Caco-2 (cell line): Measurements from ENCODE around the gene RAI1. TPM values are rescaled to one million over a fixed set of nuclear protein-coding genes. Genes with fewer than 3 reads are reported as not detected.

Experiments
- BruUV-seq: library from RNA; stranded (reverse); fragments of 400-500 nt; replicated peaks from 2 replicates; lab custom pipeline; 2021; lab: Mats Ljungman, UMichigan
- CTCF ChIA-PET: fragments of 300-600 bp; sonication (Branson Sonifier 250); formaldehyde crosslinking; loops from one replicate; lab custom pipeline; 2022; ENCODE audit warnings: antibody characterized with exemption; lab: Charles Lee
- POLR2A ChIA-PET: fragments of 300-600 bp; sonication (Branson Sonifier 250); formaldehyde crosslinking; loops from one replicate; lab custom pipeline; 2022; ENCODE audit warnings: antibody characterized with exemption; lab: Charles Lee
- DNase-seq, 2 experiments: peaks; one replicate each; pipeline versions ENCODE4 v3.0.0 to v3.0.0-alpha.2; 2020 to 2022
- H3K27me3 ChIP-seq: replicated peaks from 2 replicates; pipeline ENCODE4 v1.6.0; 2011; ENCODE audit warnings: low read length; ENCODE audit not compliant: control insufficient read depth, insufficient read depth
- H3K36me3 ChIP-seq: 2 replicates; pipeline ENCODE4 v1.5.1; 2011; ENCODE audit warnings: low read length; ENCODE audit not compliant: control insufficient read depth, insufficient read depth
- H3K4me1 ChIP-seq: fragments of 250-450 bp; sonication (Bioruptor Pico); 2 replicates; pipeline ENCODE4 v1.5.1; 2020; ENCODE audit warnings: mild to moderate bottlenecking
- H3K4me3 ChIP-seq: 2 replicates; pipeline ENCODE4 v1.5.1; 2011; ENCODE audit warnings: low read depth, mild to moderate bottlenecking, control low read depth, low read length
- H3K9me3 ChIP-seq: fragments of 250-450 bp; sonication (Bioruptor Pico); 2 replicates; pipeline ENCODE4 v1.5.1; 2020; ENCODE audit warnings: mild to moderate bottlenecking, moderate library complexity
- H3K27ac Mint-ChIP-seq: one replicate; pipeline ENCODE4 v1.8.0; 2022; ENCODE audit warnings: mixed read lengths; ENCODE audit not compliant: unreplicated experiment
- H3K27me3 Mint-ChIP-seq: one replicate; pipeline ENCODE4 v1.8.0; 2022; ENCODE audit warnings: mixed read lengths; ENCODE audit not compliant: insufficient read depth, unreplicated experiment
- H3K36me3 Mint-ChIP-seq: one replicate; pipeline ENCODE4 v1.8.0; 2022; ENCODE audit warnings: mild to moderate bottlenecking, mixed read lengths; ENCODE audit not compliant: insufficient read depth, unreplicated experiment
- H3K4me1 Mint-ChIP-seq: one replicate; pipeline ENCODE4 v1.8.0; 2022; ENCODE audit warnings: low read depth, mixed read lengths; ENCODE audit not compliant: unreplicated experiment
- H3K4me3 Mint-ChIP-seq: one replicate; pipeline ENCODE4 v1.8.0; 2022; ENCODE audit warnings: mild to moderate bottlenecking, moderate library complexity, mixed read lengths; ENCODE audit not compliant: unreplicated experiment
- H3K9me3 Mint-ChIP-seq: one replicate; pipeline ENCODE4 v1.8.0; 2022; ENCODE audit warnings: mixed read lengths; ENCODE audit not compliant: unreplicated experiment
- CTCF ChIP-seq, 2 experiments: fragments of 200-600 bp in 1 of 2; IDR thresholded peaks; 1 replicate in 1 of 2; 2 replicates in 1 of 2; pipeline versions ENCODE4 v1.5.1 to v1.8.0; 2011 to 2022; ENCODE audit warnings: antibody characterized with exemption in 1 of 2, control low read depth in 1 of 2, inconsistent platforms in 1 of 2, low read depth in 1 of 2, low read length in 1 of 2, mild to moderate bottlenecking in 1 of 2, moderate library complexity in 1 of 2; ENCODE audit not compliant: insufficient read depth in 1 of 2, severe bottlenecking in 1 of 2, unreplicated experiment in 1 of 2
- intact Hi-C: fragments of 100-400 bp; cut with micrococcal nuclease; formaldehyde crosslinking; loops from one replicate; pipeline ENCODE4 v1.10.0; 2022; ENCODE audit not compliant: unreplicated experiment
- total RNA-seq: library from RNA; stranded (reverse); gene quantifications from 2 replicates; pipeline ENCODE4 v1.2.3, GENCODE V29; 2022

The RAI1 gene
- total RNA-seq, 1 experiment from 2014 or later: 44.3 TPM

GRCh38 chr17:17703140-17703919 is 22.1 kb downstream of the RAI1 start:
- intact Hi-C loops: no loop called here
- Histone ChIP-seq H3K9me3 (no peaks in the 10 kb centered on the region), H3K4me3 (no peak overlapping the region), H3K27me3 (no peaks in the 10 kb centered on the region), H3K4me1 (peaks cover 16% of the 10 kb centered on the region; the same call in 1 of the 2 replicates), H3K36me3 (peaks cover 3% of the 10 kb centered on the region; the same call in 1 of the 2 replicates)
- Mint-ChIP-seq H3K27ac (peak overlapping the region; percentile 14), H3K27me3 (no peaks in the 10 kb centered on the region), H3K36me3 (peaks cover 32% of the 10 kb centered on the region), H3K4me1 (peaks cover 22% of the 10 kb centered on the region), H3K9me3 (no peaks in the 10 kb centered on the region), H3K4me3 (no peak overlapping the region)
- ChIA-PET CTCF (interaction anchor here (0.6 kb wide), 1 partner anchor 22 kb away, joined by 4 read pairs; no protein-coding TSS in a partner anchor), POLR2A (interaction anchor here (0.6 kb wide), 1 partner anchor 365 kb away, joined by 4 read pairs; no protein-coding TSS in a partner anchor)
- TF ChIP-seq CTCF (IDR thresholded peaks at IDR 0.05; ENCODE audit: insufficient read depth in 1 of 2, low read depth in 1 of 2, low read length in 1 of 2, severe bottlenecking in 1 of 2, unreplicated experiment in 1 of 2): peak in 1 of 2 experiments; percentile 39
- no TSS peak for BruUV-seq
- DNase-seq: no peak

GRCh38 chr17:17704931-17705330 is 23.7 kb downstream of the RAI1 start:
- Mint-ChIP-seq H3K27ac (no peak overlapping the region), H3K36me3 (peaks cover 41% of the 10 kb centered on the region), H3K4me3 (no peak overlapping the region), H3K9me3 (no peaks in the 10 kb centered on the region), H3K4me1 (peaks cover 18% of the 10 kb centered on the region), H3K27me3 (no peaks in the 10 kb centered on the region)
- intact Hi-C loops: no loop called here
- no peaks in the 10 kb centered on the region for H3K9me3 ChIP-seq
- no peak for TF ChIP-seq CTCF (IDR thresholded peaks at IDR 0.05; ENCODE audit: insufficient read depth in 1 of 2, low read depth in 1 of 2, low read length in 1 of 2, severe bottlenecking in 1 of 2, unreplicated experiment in 1 of 2)
- CTCF ChIA-PET: no interaction called here
- peaks cover 26% of the 10 kb centered on the region for H3K4me1 ChIP-seq
- no peak overlapping the region for H3K4me3 ChIP-seq
- H3K27me3 ChIP-seq: no peaks in the 10 kb centered on the region
- peaks cover 7% of the 10 kb centered on the region for H3K36me3 ChIP-seq
- no TSS peak for BruUV-seq
- POLR2A ChIA-PET: no interaction called here
- no peak for DNase-seq

- Histone ChIP-seq H3K4me1 (peaks cover 41% of the 10 kb centered on the region), H3K4me3 (no peak overlapping the region), H3K36me3 (peaks cover 9% of the 10 kb centered on the region), H3K27me3 (no peaks in the 10 kb centered on the region), H3K9me3 (no peaks in the 10 kb centered on the region)
- no peak for DNase-seq
- ChIA-PET CTCF (interaction anchor here (0.7 to 0.9 kb wide), 2 partner anchors 13 to 154 kb away, joined by 3 to 4 read pairs; no protein-coding TSS in a partner anchor), POLR2A (interaction anchor here (0.8 kb wide), 1 partner anchor 11 kb away, joined by 4 read pairs; no protein-coding TSS in a partner anchor)
- no TSS peak for BruUV-seq
- no peak for TF ChIP-seq CTCF (IDR thresholded peaks at IDR 0.05; ENCODE audit: insufficient read depth in 1 of 2, low read depth in 1 of 2, low read length in 1 of 2, severe bottlenecking in 1 of 2, unreplicated experiment in 1 of 2)
- Mint-ChIP-seq H3K4me1 (peaks cover 26% of the 10 kb centered on the region), H3K27me3 (no peaks in the 10 kb centered on the region), H3K36me3 (peaks cover 46% of the 10 kb centered on the region), H3K27ac (peak overlapping the region; percentile 62), H3K9me3 (no peaks in the 10 kb centered on the region), H3K4me3 (no peak overlapping the region)
- intact Hi-C loops: no loop called here
Measured at GRCh38 chr17:17706140-17707060, 25.1 kb downstream of the RAI1 start.
